Measurements from ENCODE around the gene ACAP1.

DNA sequence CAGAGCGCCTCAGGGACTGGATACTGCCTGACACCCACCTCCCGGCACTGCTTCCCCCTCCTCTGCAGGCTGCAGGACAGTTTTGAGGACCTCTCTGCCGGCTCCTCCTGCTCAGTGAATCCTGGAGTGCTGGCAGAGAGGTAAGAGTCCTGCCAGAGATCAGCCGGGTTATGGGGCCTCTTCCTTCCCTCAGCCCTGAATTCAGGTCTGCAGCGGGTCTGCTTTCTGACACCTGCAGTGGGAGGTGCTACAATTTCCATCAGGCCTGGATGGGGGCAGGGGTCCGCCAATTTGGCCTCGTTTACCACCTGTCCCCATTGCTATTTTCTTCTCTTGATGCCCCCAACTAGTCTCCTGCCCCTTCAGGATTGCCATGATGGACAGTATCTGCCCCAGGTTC is 4.2 kb upstream of the ACAP1 start:
- TF ChIP-seq, protein P1, sequence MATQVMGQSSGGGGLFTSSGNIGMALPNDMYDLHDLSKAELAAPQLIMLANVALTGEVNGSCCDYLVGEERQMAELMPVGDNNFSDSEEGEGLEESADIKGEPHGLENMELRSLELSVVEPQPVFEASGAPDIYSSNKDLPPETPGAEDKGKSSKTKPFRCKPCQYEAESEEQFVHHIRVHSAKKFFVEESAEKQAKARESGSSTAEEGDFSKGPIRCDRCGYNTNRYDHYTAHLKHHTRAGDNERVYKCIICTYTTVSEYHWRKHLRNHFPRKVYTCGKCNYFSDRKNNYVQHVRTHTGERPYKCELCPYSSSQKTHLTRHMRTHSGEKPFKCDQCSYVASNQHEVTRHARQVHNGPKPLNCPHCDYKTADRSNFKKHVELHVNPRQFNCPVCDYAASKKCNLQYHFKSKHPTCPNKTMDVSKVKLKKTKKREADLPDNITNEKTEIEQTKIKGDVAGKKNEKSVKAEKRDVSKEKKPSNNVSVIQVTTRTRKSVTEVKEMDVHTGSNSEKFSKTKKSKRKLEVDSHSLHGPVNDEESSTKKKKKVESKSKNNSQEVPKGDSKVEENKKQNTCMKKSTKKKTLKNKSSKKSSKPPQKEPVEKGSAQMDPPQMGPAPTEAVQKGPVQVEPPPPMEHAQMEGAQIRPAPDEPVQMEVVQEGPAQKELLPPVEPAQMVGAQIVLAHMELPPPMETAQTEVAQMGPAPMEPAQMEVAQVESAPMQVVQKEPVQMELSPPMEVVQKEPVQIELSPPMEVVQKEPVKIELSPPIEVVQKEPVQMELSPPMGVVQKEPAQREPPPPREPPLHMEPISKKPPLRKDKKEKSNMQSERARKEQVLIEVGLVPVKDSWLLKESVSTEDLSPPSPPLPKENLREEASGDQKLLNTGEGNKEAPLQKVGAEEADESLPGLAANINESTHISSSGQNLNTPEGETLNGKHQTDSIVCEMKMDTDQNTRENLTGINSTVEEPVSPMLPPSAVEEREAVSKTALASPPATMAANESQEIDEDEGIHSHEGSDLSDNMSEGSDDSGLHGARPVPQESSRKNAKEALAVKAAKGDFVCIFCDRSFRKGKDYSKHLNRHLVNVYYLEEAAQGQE (IDR thresholded peaks at IDR 0.05; ENCODE audit: low read depth): no peak
- TF ChIP-seq TEAD4 (IDR thresholded peaks at IDR 0.05) (no peak), EP300 (IDR thresholded peaks at IDR 0.05; ENCODE audit: borderline replicate concordance) (no peak), CEBPB (IDR thresholded peaks at IDR 0.05) (no peak), CREB1 (IDR thresholded peaks at IDR 0.05; ENCODE audit: low read depth) (no peak), ZBTB7A (IDR thresholded peaks at IDR 0.05; ENCODE audit: low read depth) (no peak), TAF1 (IDR thresholded peaks at IDR 0.05; ENCODE audit: low read depth) (no peak)
- TF ChIP-seq, protein P2, sequence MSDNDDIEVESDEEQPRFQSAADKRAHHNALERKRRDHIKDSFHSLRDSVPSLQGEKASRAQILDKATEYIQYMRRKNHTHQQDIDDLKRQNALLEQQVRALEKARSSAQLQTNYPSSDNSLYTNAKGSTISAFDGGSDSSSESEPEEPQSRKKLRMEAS (IDR thresholded peaks at IDR 0.05): no peak
